ELF-1 (cell line): ENCODE data around the gene VEGFD.
A peak's percentile ranks its signal among the peaks of the same experiment; 100 is the strongest.
"Not testable (repeated sequence)": the region's sequence is repeated elsewhere in the genome, so short reads cannot be mapped to it uniquely, and the experiment has no call there.

Experiments
- DNase-seq: peaks from one replicate; pipeline ENCODE4 v3.0.0-alpha.2; 2016; ENCODE audit warnings: low read depth, low spot score

VEGFD gene

GRCh38 chrX:15305899-15306298 lies 78.3 kb downstream of the VEGFD start:
- not testable (repeated sequence) for DNase-seq

- DNase-seq, result peak; percentile 3
These were observed 82.3 kb downstream of the VEGFD start for GRCh38 chrX:15301924-15302323.

GRCh38 chrX:15299941-15300851 lies 84.0 kb downstream of the VEGFD start:
- peak; percentile 8 for DNase-seq

- no peak for DNase-seq
These were observed 85.4 kb downstream of the VEGFD start for GRCh38 chrX:15298780-15299179.

- DNase-seq, result no peak
These were observed 86.0 kb downstream of the VEGFD start for GRCh38 chrX:15298201-15298600.
